ENCODE results near the gene VPS9D1. TPM values are rescaled to one million over a fixed set of nuclear protein-coding genes. Genes with fewer than 3 reads are reported as not detected.

VPS9D1 gene
- total and polyA plus RNA-seq, 7 donors: 3.7 to 10.3 (median 5.2) TPM

DNA sequence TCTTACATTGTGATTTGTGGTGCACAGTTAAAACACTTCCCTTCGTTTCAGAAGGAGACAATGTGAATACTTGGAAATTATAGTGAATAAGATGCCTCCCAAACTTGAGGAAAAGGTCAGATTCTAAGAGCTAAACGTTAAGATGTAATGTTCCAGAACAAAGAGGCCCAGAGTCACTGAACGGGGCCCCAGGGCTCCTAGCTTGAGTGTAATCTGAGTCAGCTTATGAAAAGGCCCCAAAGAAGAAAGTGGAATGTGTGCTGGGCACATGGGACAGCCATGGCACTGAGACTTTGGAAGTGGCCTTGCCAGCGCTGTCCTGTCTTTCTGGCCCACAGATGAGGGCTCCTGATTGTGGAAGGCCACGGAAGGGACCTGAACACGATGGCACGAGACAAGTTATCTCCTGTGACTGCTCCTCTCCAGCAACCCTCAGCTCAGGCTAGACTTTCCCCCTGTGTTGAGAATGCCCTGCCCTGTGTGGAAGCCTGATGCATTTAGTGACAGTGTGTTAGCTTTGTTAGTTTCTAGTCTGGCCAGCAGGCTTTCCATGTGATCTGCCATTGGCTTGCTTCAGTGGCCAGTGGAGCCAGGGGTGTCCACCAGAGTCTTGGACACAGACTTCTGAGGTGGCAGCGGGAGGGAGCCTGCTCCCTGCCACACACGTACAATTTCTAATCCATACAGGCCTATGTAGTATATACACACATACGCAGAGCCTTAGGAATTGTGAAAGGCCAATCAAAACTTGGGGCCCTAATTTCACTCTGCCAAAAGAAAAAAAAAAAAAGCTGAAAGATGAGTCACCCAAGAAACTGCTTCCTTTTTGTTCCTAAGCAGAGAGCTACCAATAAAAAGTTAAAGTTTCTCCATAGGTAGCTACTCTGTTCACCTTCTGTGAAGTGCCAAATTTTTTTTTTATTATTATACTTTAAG lies 49.9 kb downstream of the VPS9D1 start:
- ATAC-seq (no peak), DNase-seq (no peak)
- Histone ChIP-seq H3K4me1 (no peaks in the 10 kb centered on the region), H3K36me3 (ENCODE audit: insufficient read depth in 1 of 2, low read depth in 1 of 2) (no peaks in the 10 kb centered on the region), H3K4me3 (no peak overlapping the region), H3K27ac (no peak overlapping the region), H3K27me3 (ENCODE audit: insufficient read depth in 3 of 3, low read length in 2 of 3) (no peaks in the 10 kb centered on the region), H3K9me3 (no peaks in the 10 kb centered on the region)
- 80 to 82% (median 80%) methylated on average over 10 of the region's 10 CpGs for WGBS, 3 donors
- TF ChIP-seq, protein P1, sequence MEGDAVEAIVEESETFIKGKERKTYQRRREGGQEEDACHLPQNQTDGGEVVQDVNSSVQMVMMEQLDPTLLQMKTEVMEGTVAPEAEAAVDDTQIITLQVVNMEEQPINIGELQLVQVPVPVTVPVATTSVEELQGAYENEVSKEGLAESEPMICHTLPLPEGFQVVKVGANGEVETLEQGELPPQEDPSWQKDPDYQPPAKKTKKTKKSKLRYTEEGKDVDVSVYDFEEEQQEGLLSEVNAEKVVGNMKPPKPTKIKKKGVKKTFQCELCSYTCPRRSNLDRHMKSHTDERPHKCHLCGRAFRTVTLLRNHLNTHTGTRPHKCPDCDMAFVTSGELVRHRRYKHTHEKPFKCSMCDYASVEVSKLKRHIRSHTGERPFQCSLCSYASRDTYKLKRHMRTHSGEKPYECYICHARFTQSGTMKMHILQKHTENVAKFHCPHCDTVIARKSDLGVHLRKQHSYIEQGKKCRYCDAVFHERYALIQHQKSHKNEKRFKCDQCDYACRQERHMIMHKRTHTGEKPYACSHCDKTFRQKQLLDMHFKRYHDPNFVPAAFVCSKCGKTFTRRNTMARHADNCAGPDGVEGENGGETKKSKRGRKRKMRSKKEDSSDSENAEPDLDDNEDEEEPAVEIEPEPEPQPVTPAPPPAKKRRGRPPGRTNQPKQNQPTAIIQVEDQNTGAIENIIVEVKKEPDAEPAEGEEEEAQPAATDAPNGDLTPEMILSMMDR (IDR thresholded peaks at IDR 0.05): no peak
- intact Hi-C loops (cut with DNase I): no loop called here

DNA sequence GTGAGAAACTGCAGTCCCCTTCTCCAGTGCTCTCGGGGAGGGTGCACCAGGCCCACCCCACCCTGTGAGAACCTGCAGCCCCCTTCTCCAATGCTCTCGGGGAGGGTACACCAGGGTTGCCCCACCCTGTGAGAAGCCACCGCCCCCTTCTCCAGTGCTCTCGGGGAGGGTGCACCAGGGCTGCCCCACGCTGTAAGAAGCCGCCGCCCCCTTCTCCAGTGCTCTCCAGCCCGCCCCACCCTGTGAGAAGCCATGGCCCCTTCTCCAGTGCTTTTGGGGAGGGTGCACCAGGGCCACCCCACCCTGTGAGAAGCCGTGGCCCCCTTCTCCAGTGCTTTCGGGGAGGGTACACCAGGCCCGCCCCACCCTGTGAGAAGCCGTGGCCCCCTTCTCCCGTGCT lies 50.9 kb downstream of the VPS9D1 start:
- TF ChIP-seq, protein P1 (IDR thresholded peaks at IDR 0.05): no peak
- Histone ChIP-seq H3K36me3 (ENCODE audit: insufficient read depth in 1 of 2, low read depth in 1 of 2) (no peaks in the 10 kb centered on the region), H3K27me3 (ENCODE audit: insufficient read depth in 3 of 3, low read length in 2 of 3) (no peaks in the 10 kb centered on the region), H3K9me3 (no peaks in the 10 kb centered on the region), H3K27ac (no peak overlapping the region), H3K4me1 (no peaks in the 10 kb centered on the region), H3K4me3 (no peak overlapping the region)
- WGBS, 3 donors: 91 to 93% (median 92%) methylated on average over 11 to 13 of the region's 13 CpGs
- no peak for ATAC-seq
- DNase-seq: no peak
- intact Hi-C loops (cut with DNase I): no loop called here

DNA sequence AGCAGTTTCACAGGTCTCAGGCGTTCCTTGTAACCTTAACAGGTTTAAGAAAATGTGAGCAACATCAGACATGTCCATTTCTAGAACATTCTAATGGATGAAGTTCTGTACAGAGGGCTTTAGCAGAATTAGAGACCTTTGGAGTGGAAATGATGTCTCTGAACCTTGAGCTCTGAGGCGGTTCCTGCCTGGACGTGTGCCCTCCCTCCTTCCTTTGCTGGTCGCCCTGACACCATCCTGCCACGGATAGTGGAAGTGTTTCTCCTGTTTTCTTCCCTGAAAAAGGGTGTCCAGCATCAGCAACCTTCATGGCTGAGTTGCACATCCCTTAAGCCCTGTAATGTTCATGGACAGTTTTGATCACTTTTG lies 51.9 kb downstream of the VPS9D1 start:
- Histone ChIP-seq H3K27ac (no peak overlapping the region), H3K27me3 (ENCODE audit: insufficient read depth in 3 of 3, low read length in 2 of 3) (no peaks in the 10 kb centered on the region), H3K4me1 (no peaks in the 10 kb centered on the region), H3K36me3 (ENCODE audit: insufficient read depth in 1 of 2, low read depth in 1 of 2) (no peaks in the 10 kb centered on the region), H3K9me3 (no peaks in the 10 kb centered on the region), H3K4me3 (no peak overlapping the region)
- WGBS, 3 donors: 62 to 71% (median 67%) methylated on average over 5 of the region's 5 CpGs
- no peak for DNase-seq
- intact Hi-C loops (cut with DNase I): no loop called here
- TF ChIP-seq, protein P1 (IDR thresholded peaks at IDR 0.05): no peak
- ATAC-seq: no peak

DNA sequence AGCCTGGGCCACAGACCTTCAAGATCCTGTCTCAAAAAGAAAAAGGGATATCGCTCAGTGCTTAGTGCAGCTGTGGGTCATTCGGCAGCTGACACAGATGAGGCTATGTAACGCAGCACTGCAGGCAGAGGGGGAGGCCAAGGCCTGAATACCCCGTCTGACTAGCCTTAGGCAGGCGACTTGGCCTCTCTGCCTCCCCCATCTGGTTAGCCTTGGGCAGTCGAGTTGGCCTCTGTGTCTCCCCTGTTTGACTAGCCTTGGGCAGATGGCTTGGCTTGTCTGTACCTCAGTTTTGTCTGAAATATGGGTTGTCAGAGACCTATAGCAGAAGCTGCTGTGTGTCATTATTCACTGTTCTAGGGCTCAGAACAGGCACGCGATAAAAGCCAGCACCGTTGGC lies 53.1 kb downstream of the VPS9D1 start:
- ATAC-seq (no peak), DNase-seq (no peak)
- Histone ChIP-seq H3K27me3 (ENCODE audit: insufficient read depth in 3 of 3, low read length in 2 of 3) (no peaks in the 10 kb centered on the region), H3K4me1 (no peaks in the 10 kb centered on the region), H3K9me3 (no peaks in the 10 kb centered on the region), H3K36me3 (ENCODE audit: insufficient read depth in 1 of 2, low read depth in 1 of 2) (no peaks in the 10 kb centered on the region), H3K27ac (no peak overlapping the region), H3K4me3 (no peak overlapping the region)
- TF ChIP-seq, protein P1 (IDR thresholded peaks at IDR 0.05): no peak
- intact Hi-C loops (cut with DNase I): no loop called here
- WGBS, 3 donors: 76 to 92% (median 80%) methylated on average over 8 to 9 of the region's 9 CpGs
